NCI-H510A treated with DMSO at 0.1 percent for 48 hours (cell line): ENCODE data around the gene RGS2.

Source experiments
- DNase-seq: peaks from one replicate; lab custom pipeline; 2025; lab: John Stamatoyannopoulos, UW

The RGS2 gene

GRCh38 chr1:192795916-192796618 lies 12.8 kb upstream of the RGS2 start:
- no peak for DNase-seq

DNA sequence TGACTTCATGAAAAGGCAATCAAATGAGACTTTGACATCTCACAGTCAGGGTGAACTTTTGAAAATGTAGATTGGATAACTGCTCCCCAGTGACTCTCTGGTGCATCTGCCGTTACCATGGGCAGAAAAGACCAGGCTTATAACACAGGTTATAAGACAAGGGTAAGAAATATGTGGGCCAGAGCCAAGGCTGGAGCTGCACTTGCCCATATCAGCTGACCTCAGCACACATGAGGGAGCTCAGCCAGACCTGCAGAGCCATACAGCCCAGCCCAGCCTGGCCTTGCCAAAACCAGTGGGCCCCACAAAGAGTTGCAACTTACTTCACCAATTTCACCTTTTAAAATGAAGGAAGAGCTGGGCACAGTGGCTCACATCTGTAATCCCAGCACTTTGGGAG lies 11.7 kb upstream of the RGS2 start:
- no peak for DNase-seq

DNA sequence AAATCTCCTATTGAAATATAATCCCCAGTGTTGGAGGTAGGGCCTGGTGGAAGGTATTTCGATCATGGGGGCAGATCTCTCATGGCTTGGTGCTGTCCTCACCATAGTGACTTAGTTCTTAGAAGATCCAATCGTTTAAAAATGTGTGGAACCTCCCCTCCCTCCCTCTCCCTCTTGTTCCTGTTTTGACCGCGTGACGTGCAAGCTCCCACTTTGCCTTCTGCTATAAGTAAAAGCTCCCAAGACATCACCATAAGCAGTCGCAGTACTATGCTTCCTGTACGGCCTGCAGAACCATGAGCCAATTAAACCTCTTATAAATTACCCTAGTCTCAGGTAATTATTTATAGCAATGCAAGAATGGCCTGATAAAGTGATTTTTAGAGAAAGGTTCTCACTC lies 10.9 kb upstream of the RGS2 start:
- DNase-seq = no peak

DNA sequence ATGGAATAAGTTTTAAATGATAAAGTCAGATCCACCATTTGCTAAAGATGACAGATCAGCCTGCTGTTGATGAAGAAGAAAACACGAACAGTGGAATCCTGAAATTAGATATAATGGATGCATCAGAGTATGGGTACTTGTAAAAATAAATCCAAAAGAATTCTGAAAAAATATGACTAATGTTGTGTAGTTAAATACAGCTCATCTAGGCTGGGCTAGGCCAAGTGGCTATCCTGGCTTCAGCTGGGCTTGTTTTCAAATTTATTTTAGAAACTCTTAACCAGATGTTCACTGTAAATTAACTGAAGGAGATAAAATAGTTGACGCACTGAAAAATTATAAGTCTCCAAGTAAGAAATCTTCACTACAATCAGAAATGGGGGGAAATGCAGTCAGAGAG lies 7.4 kb upstream of the RGS2 start:
- no peak for DNase-seq

DNA sequence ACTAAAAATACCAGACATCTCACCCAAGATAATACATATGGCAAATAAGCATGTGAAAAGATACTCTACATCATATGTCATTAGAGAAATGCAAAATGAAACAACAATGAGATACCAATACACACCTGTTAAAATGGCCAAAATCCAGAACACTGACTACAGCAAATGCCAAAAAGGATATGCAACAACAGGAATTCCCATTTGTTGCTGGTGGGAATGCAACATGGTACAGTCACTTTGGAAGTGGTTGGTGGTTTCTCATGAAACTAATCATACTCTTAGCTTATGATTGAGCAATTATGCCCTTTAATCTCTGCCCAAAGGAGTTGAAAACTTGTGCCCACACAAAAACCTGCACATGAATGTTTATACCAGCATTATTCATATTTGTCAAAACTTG lies 6.4 kb upstream of the RGS2 start:
- DNase-seq = no peak

DNA sequence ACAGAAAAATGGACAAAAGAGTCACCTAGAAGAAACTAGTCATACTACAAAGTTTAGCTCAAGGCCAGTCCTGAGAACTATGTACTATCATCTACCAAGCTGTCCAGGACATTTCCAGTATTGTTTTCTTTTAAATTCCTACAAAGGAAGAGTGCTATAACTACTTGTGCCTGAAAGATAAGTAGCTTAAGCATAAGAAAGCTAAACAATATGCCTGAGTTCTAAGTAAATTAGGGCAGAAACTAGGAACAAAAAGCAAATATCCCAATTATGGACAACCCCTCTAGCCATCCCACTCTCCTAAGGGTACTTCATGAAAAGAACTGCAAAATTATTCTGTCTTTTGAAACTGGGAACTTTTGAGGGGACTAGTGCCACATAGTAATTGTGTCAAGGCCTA lies 5.3 kb upstream of the RGS2 start:
- DNase-seq = no peak

GRCh38 chr1:192805832-192806323 lies 3.0 kb upstream of the RGS2 start:
- peak; percentile 56 for DNase-seq

GRCh38 chr1:192807211-192808162 lies 1.4 kb upstream of the RGS2 start:
- DNase-seq = no peak

DNA sequence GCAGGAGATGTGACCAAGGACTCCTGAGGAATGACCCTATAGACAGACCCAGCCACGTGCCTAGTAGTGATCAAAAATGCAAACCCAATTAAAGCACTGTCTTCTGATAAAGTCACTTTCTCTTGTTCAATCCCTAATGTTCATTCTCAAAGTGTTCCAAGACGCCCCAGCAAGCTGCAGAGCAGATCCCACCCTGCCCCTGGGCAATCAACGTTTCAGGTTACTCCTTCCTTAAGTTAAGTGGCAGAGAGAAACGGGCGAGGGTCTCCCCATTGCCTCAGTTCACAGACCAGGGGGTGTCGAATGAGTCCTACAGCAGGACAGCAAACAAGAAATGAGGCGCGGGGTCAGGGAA lies 699 bp upstream of the RGS2 start:
- no peak for DNase-seq

GRCh38 chr1:192809307-192810252 lies 741 bp downstream of the RGS2 start:
- peak; percentile 88 for DNase-seq

DNA sequence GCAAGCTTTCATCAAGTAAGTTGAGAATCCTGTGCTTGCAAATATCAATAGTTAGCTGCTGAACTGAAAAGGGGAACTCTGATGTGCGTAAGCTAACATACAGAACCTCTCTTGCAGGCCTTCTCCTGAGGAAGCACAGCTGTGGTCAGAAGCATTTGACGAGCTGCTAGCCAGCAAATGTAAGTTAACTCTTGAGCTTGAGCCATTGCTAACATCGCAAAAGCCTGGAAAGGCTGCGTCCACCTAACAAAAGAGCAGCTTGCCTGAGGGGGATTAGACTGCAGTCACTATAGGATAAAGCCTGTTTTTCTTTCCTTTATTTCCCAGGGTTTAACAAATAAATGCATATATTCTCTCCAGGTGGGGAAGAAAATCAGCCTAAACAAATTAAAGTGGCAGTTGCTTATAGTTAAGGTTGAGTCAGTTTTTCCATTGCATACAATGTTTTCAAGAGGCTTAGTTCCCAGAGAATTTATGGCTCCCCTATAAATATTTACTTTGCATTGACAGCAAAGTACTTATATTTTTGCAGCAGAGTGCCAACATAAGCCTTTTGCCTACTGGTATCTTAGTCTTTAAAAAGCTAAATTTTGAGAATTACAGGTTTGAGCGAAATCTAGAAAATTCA lies 1.5 kb downstream of the RGS2 start:
- DNase-seq = peak; percentile 73

DNA sequence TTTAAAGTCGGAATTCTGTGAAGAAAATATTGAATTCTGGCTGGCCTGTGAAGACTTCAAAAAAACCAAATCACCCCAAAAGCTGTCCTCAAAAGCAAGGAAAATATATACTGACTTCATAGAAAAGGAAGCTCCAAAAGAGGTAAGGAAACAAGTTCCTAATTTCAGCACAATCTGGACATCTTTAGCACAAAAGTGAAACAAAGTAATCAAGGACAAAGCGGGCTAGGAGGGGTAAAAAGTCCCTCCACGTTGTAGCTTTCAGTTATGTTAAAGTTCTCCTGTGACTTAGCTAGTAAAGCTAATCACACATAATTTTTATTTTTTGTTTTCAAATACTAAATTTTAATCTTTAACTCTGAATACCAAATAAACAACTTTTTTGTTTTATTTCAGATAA lies 2.2 kb downstream of the RGS2 start:
- no peak for DNase-seq

- no peak for DNase-seq
Measured at GRCh38 chr1:192811594-192812239, 2.9 kb downstream of the RGS2 start.

DNA sequence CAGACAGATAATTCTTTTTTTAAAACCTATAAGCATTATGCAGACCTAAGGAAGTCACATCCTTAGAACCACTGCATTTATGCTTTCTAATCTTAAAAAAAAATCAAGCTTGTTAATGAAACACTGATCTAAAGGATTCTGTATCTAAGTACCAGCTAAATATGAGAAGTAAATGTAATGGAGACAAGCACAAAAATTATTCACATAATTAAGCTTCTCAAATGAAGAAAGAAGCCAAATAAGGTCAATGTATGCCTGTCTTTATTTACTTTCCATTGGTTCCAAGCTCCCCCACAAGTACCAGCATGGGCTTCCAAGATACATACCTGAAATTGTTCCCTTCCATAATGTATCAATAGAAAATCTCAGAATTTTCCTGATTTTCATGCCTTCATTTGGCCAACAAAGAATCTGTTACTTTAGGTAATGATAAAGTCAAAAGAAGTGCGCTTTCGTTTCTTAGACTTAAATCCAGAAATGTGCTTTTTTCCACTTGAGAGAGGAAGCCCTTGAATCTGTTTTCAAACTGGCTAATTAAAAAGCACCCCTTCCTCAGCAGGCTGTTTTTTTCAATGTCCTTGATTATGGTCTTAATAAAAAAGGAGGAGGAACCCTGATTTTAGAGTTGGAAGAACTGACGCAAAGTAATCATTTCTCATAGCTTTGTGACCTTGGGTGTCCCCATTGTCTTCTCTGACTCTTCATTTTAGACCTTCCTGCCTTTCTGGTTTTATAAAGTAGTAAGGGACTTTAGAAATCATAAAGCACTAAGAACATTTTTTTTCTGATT lies 3.8 kb downstream of the RGS2 start:
- no peak for DNase-seq

GRCh38 chr1:192814805-192815204 lies 6.0 kb downstream of the RGS2 start:
- no peak for DNase-seq

DNA sequence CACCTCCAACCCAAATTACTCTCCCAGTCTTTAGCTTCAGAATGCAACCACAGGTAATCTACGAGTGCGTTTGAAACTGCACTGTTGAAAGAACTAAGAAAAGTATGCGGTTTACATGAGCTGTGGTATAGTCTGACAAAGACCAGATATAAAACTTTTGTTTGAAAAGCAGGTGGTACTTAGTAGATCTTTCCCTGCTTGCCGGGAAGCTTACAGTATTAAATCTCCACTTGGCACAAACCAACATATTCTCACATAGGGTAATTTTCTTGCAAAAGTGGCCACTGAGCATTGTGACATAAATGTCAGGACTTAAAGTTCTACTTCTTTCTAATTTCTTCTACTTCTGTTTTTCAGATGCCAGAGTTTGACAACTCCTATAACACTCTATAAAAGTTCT lies 8.4 kb downstream of the RGS2 start:
- no peak for DNase-seq

GRCh38 chr1:192821296-192821695 lies 12.5 kb downstream of the RGS2 start:
- no peak for DNase-seq

GRCh38 chr1:192824511-192824910 lies 15.7 kb downstream of the RGS2 start:
- no peak for DNase-seq

DNA sequence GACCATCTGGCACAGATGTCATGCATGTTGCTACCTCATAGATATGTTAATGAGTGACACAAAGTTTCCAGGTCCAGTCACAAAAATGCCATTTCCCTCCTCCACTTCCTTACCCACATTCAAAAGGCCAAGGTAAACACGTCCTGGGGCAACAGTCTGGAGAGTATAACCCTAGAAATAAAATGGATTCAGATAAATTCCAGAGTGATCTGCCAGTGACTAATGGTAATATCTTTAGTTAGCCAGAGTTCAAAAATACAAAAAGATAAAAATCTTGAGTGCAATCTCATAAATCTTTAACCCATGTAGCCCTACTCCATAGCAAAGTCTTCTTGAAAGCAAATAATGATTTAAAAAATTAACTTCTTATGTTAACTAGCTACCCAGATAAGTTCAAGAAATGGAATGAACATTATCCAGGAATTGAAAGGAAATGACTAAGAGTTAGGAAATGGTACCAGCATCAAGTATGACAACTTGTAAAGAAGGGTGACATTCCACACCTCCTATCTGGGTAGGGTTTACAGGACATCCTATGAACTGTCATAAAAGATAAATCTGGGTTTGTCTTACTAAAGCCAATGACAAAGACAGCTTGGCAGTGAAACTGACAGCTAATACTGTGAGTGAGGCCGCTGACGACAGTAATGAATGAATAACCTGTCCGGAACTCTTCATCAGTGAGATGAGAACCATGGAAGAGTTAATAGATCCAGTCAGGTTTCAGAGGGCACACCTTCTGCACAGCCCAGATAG lies 18.1 kb downstream of the RGS2 start:
- DNase-seq = no peak
